Choroid plexus epithelial cell (primary cell): ENCODE data around the gene TOR1B.

Experiments
- DNase-seq: peaks from one replicate; pipeline ENCODE4 v3.0.0-alpha.2; 2010; ENCODE audit warnings: low read depth
- H3K4me3 ChIP-seq: 2 replicates; pipeline ENCODE4 v1.5.1; 2011; ENCODE audit warnings: low read depth, mild to moderate bottlenecking, control low read depth, low read length, moderate library complexity
- CTCF ChIP-seq: conservative IDR thresholded peaks from 2 replicates; pipeline ENCODE4 v1.5.1; 2011; ENCODE audit warnings: low read depth, mild to moderate bottlenecking, control low read depth, inconsistent platforms, low read length, moderate library complexity

The TOR1B gene

GRCh38 chr9:129848712-129849441 lies 45.9 kb downstream of the TOR1B start:
- no peak overlapping the region for H3K4me3 ChIP-seq
- no peak for DNase-seq
- TF ChIP-seq CTCF, result no peak

- no peak for TF ChIP-seq CTCF
- H3K4me3 ChIP-seq, result no peak overlapping the region
- peak; percentile 86 for DNase-seq
These were observed 46.9 kb downstream of the TOR1B start for GRCh38 chr9:129849901-129850300.

GRCh38 chr9:129850821-129851550 lies 48.0 kb downstream of the TOR1B start:
- no peak for TF ChIP-seq CTCF
- DNase-seq, result peak; percentile 73
- H3K4me3 ChIP-seq, result no peak overlapping the region

- no peak overlapping the region for H3K4me3 ChIP-seq
- no peak for TF ChIP-seq CTCF
- peak; percentile 62 for DNase-seq
These were observed 48.8 kb downstream of the TOR1B start for GRCh38 chr9:129851821-129852220.

- DNase-seq, result no peak
- no peak overlapping the region for H3K4me3 ChIP-seq
- TF ChIP-seq CTCF, result no peak
These were observed 49.6 kb downstream of the TOR1B start for GRCh38 chr9:129852579-129852978.

GRCh38 chr9:129853614-129854013 lies 50.6 kb downstream of the TOR1B start:
- TF ChIP-seq CTCF, result no peak
- DNase-seq, result no peak
- H3K4me3 ChIP-seq, result no peak overlapping the region
